A549 (cell line): Measurements from ENCODE around the gene MINDY2. TPM values are rescaled to one million over a fixed set of nuclear protein-coding genes. Genes with fewer than 3 reads are reported as not detected.

Source experiments
- ATAC-seq, 2 experiments: fragments of 200-7000 bp in 1 of 2; fragments of >200 bp in 1 of 2; cut with Nextera tagmentation in 1 of 2; cut with Tn5 transposase in 1 of 2; 3 replicates each; pipeline versions ENCODE4 v1.8.0 to v1.9.1; 2018 to 2020; ENCODE audit warnings: mild to moderate bottlenecking in 1 of 2, moderate library complexity in 1 of 2
- CTCF ChIA-PET: fragments of 300-600 bp; sonication (Branson Sonifier 250); formaldehyde crosslinking; extraction: SDS; loops from one replicate; lab custom pipeline; 2021; ENCODE audit warnings: antibody characterized with exemption, inconsistent platforms; lab: Yijun Ruan, JAX
- POLR2A ChIA-PET: fragments of 350-600 bp; formaldehyde crosslinking; extraction: SDS; loops from one replicate; lab custom pipeline; 2021; ENCODE audit warnings: antibody characterized with exemption, inconsistent platforms; lab: Yijun Ruan, JAX
- DNase-seq, 2 experiments: peaks; one replicate each; pipeline versions ENCODE4 v3.0.0 to v3.0.0-alpha.2; 2011 to 2016; ENCODE audit warnings: low read depth in 1 of 2, low spot score in 1 of 2
- FAIRE-seq: peaks from 2 replicates; lab custom pipeline; 2011; peaks lifted over from hg19 to GRCh38; lab: Jason Lieb, UNC
- H3K27ac ChIP-seq, 2 experiments: fragments of >200 bp; sonication (Bioruptor Twin); formaldehyde crosslinking; 3 replicates each; pipeline ENCODE4 v1.5.1; 2016 to 2017
- H3K4me1 ChIP-seq: fragments of >200 bp; sonication (Bioruptor Twin); formaldehyde crosslinking; 3 replicates; pipeline ENCODE4 v1.6.1; 2016
- H3K4me2 ChIP-seq: fragments of >200 bp; sonication (Bioruptor Twin); formaldehyde crosslinking; 3 replicates; pipeline ENCODE4 v1.6.1; 2016
- H3K4me3 ChIP-seq: fragments of >200 bp; sonication (Bioruptor Twin); formaldehyde crosslinking; 3 replicates; pipeline ENCODE4 v1.5.1; 2016
- H3K9me3 ChIP-seq: fragments of >200 bp; sonication (Bioruptor Twin); formaldehyde crosslinking; 3 replicates; pipeline ENCODE4 v1.6.1; 2016
- CHD4 ChIP-seq: fragments of 200-600 bp; sonication (generic); IDR thresholded peaks from 2 replicates; pipeline ENCODE4 v1.6.1; 2016; ENCODE audit warnings: antibody characterized with exemption, mild to moderate bottlenecking, borderline replicate concordance
- E2F6 ChIP-seq: IDR thresholded peaks from 2 replicates; pipeline ENCODE4 v1.6.1; 2012; ENCODE audit warnings: low read depth, borderline replicate concordance
- ELK1 ChIP-seq: fragments of 150-350 bp; IDR thresholded peaks from 2 replicates; pipeline ENCODE4 v1.6.1; 2014; ENCODE audit warnings: low read depth, mild to moderate bottlenecking, low read length
- FOSL2 ChIP-seq, 2 experiments: fragments of 450-650 bp in 1 of 2; fragments of >200 bp in 1 of 2; sonication (Bioruptor Twin) in 1 of 2; formaldehyde crosslinking; IDR thresholded peaks; 2 replicates each; pipeline versions ENCODE4 v1.5.0 to v1.6.1; 2016 to 2020; ENCODE audit warnings: mild to moderate bottlenecking in 1 of 2, moderate library complexity in 1 of 2
- HOXB13 ChIP-seq: fragments of 250-450 bp; sonication (Bioruptor Pico); IDR thresholded peaks from 2 replicates; pipeline ENCODE4 v1.5.0; 2020; ENCODE audit warnings: low read depth, mild to moderate bottlenecking, moderate library complexity
- PBX3 ChIP-seq: IDR thresholded peaks from 2 replicates; pipeline ENCODE4 v1.6.1; 2012
- RAD21 ChIP-seq, 2 experiments: fragments of >200 bp in 1 of 2; sonication (Bioruptor Twin) in 1 of 2; formaldehyde crosslinking in 1 of 2; IDR thresholded peaks in 1 of 2; conservative IDR thresholded peaks in 1 of 2; 2 replicates in 1 of 2; 3 replicates in 1 of 2; pipeline ENCODE4 v1.6.1; 2012 to 2018; ENCODE audit warnings: inconsistent platforms in 1 of 2
- SMC3 ChIP-seq: fragments of >200 bp; sonication (Bioruptor Twin); formaldehyde crosslinking; IDR thresholded peaks from 3 replicates; pipeline ENCODE4 v1.6.1; 2018; ENCODE audit warnings: inconsistent platforms
- ZC3H11A ChIP-seq: fragments of 450-650 bp; IDR thresholded peaks from 2 replicates; pipeline ENCODE4 v1.6.1; 2014; ENCODE audit warnings: antibody characterized with exemption, mild to moderate bottlenecking
- ZSCAN20 ChIP-seq: fragments of 250-450 bp; sonication (Bioruptor Pico); IDR thresholded peaks from 2 replicates; pipeline ENCODE4 v1.8.0; 2022; ENCODE audit warnings: mild to moderate bottlenecking, moderate library complexity
- WGBS: methylation state at CpG from one replicate; pipeline ENCODE4 v1.1.6; 2017; ENCODE audit errors: missing lambda C conversion rate; 5-methylcytosine and 5-hydroxymethylcytosine counted together
- polyA plus RNA-seq, 4 experiments: library from polyadenylated mRNA; depleted of rRNA in 3 of 4; stranded (reverse); fragments of >200 nt; fragmentation: RNase III in 1 of 4; extraction: RNeasy Plus Mini Kit Qiagen cat#74134 plus additional on column Dnase treatment in 1 of 4; gene quantifications; 2 replicates in 3 of 4; 3 replicates in 1 of 4; pipeline ENCODE4 v1.2.3, GENCODE V29; 2011 to 2017

Gene MINDY2
- polyA plus RNA-seq, 2 of the 4 experiments (the other 2 are of a cell fraction): 4.7 to 7.0 TPM

DNA sequence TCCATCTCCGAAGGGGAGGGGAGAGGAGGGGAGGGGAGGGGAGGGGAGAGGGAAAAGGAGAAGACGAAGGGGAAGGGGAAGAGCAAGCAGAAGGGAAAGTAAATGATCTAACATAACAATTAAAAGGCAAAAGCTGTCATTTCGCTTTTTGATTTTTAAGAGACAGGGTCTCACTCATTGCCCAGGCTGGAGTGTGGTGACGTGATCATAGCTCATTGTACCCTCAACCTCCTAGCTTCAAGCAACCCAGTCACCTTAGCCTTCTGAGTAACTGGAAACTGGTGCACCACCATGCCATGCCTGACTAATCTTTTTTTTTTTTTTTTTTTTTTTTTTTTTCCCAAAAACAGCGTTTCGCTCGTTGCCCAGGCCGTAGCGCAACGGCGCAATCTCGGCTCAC, 44.2 kb upstream of the MINDY2 start:
- Histone ChIP-seq H3K27ac (no peak overlapping the region), H3K9me3 (no peaks in the 10 kb centered on the region), H3K4me2 (no peak overlapping the region), H3K4me1 (peaks cover 15% of the 10 kb centered on the region), H3K4me3 (no peak overlapping the region)
- no peak for DNase-seq
- FAIRE-seq: no peak
- CTCF ChIA-PET: interaction anchor here (1.1 to 1.7 kb wide), 2 partner anchors 11 to 499 kb away, joined by 4 to 10 read pairs; no protein-coding TSS in a partner anchor
- TF ChIP-seq SMC3 (no peak), PBX3 (no peak), RAD21 (conservative IDR thresholded peaks at IDR 0.05 in 1 of 2, IDR thresholded peaks at IDR 0.05 in 1 of 2) (no peak)
- ATAC-seq: no peak
- POLR2A ChIA-PET: interaction anchor here (0.6 kb wide), 1 partner anchor 332 kb away, joined by 3 read pairs; no protein-coding TSS in a partner anchor
- WGBS: 93% methylated on average over 12 of the region's 12 CpGs

DNA sequence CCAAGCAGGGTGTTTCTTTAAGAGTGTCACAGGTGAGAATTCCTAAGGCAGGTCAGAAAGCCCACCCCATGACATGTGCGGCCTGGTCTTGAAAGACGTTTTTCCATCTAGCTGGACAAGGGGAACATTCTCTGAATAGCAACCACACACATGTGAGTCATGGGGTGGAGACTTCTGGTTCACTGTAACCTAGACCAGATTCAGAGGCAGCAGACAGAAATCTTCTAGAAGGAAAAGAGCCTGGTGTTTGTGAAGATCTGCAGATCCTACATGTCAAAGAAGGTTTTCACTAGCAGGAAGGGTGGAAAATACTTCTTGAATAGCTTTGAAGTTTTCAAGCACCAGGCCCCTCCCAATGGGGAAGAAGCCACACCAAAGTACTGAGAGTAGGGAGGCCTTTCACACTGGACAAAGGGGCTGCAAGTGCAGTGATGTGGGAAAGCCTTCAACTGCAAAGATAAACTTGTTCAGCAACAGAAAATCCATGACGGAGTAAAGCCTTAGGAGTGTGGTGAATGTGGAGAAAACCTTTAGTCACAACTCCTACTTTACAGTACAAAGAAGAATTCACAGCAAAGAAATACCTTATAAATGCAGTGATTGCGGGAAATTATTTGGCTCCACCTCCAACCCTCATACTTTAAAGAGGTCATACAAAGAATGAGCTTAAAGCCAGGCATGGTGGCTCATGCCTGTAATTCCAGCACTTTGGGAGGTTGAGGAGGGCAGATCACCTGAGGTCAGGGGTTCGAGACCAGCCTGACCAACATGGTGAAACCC, 39.2 kb upstream of the MINDY2 start:
- DNase-seq (peak; percentile 28 to 47), ATAC-seq (peak; percentile 75 to 81), FAIRE-seq (no peak)
- CTCF ChIA-PET: interaction anchor here (0.8 to 1.0 kb wide), 2 partner anchors 10 to 504 kb away, joined by 3 read pairs; no protein-coding TSS in a partner anchor
- peak overlapping the region; percentile 23 for H3K4me2 ChIP-seq
- peak overlapping the region in 1 of 2 experiments; percentile 46; a peak in 3 of 6 replicates for H3K27ac ChIP-seq
- no peak overlapping the region for H3K4me3 ChIP-seq
- H3K9me3 ChIP-seq: no peaks in the 10 kb centered on the region
- WGBS: 78% methylated on average over 5 of the region's 5 CpGs
- H3K4me1 ChIP-seq: peaks cover 34% of the 10 kb centered on the region
- TF ChIP-seq PBX3 (no peak), E2F6 (no peak), HOXB13 (no peak), FOSL2 (IDR thresholded peaks at IDR 0.05) (no peak), FOSL2 (CRISPR knock-in tag; IDR thresholded peaks at IDR 0.05) (0 out of 2 replicates have a peak, but pooled peaks have one; percentile 15), CHD4 (no peak)
- POLR2A ChIA-PET: no interaction called here

DNA sequence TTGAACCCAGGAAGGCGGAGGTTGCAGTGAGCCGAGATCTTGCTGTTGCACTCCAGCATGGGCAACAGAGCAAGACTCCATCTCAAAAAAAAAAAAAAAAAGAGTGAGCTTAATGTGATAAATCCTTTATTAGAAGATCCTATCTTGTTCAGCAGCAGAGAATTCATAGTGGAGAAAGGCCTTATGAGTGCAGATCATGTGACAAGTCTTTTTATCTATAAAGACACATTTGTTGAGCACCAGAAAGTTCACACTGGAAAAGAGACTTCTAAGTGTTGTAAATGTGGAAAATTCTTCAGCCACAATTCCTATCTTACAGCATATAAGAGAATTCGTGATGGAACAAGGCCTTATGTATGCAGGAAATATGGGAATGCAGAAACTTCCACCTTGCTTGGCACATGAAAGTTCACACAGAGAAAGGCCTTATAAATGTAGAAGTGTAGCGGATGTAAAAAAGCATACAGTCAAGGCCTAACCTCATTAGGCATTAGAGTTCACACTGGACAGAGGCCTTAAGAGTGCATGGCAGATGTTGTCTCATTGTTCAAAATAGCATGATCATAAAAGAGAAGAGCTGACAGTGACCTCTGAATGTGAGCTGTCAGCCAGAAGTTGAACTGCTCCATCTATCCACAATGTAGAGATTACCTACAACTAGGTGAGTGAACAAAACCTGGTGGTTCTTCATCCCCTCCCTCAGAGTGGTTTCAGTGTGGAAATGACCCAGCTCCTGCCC, 38.3 kb upstream of the MINDY2 start:
- Histone ChIP-seq H3K4me3 (no peak overlapping the region), H3K27ac (no peak overlapping the region), H3K9me3 (no peaks in the 10 kb centered on the region), H3K4me1 (peaks cover 39% of the 10 kb centered on the region), H3K4me2 (no peak overlapping the region)
- WGBS: 89% methylated on average over 4 of the region's 4 CpGs
- CTCF ChIA-PET: no interaction called here
- POLR2A ChIA-PET: no interaction called here
- DNase-seq: no peak
- no peak for ATAC-seq
- no peak for FAIRE-seq
- TF ChIP-seq ZSCAN20: no peak
- no peak for TF ChIP-seq ZC3H11A
- no peak for TF ChIP-seq ELK1
